ENCODE data around the gene PDX1.

The PDX1 gene

GRCh38 chr13:27967736-27968315 lies 48.0 kb downstream of the PDX1 start:
- Histone ChIP-seq H3K4me3 (ENCODE audit: low read depth, low read length) (no peak overlapping the region), H3K27me3 (ENCODE audit: control insufficient read depth, insufficient read depth, low read length) (peaks cover 20% of the 10 kb centered on the region), H3K79me2 (no peaks in the 10 kb centered on the region), H3K36me3 (ENCODE audit: control insufficient read depth, insufficient read depth, low read length) (no peaks in the 10 kb centered on the region), H3K4me2 (ENCODE audit: low read length) (no peak overlapping the region), H3K9me3 (ENCODE audit: control insufficient read depth, low read length) (no peaks in the 10 kb centered on the region), H3K27ac (no peak overlapping the region), H2AFZ (no peak overlapping the region), H3K9ac (no peak overlapping the region), H3K4me1 (no peaks in the 10 kb centered on the region)
- no peak for TF ChIP-seq CTCF (IDR thresholded peaks at IDR 0.05)

GRCh38 chr13:27968316-27969081 lies 48.7 kb downstream of the PDX1 start:
- TF ChIP-seq CTCF (IDR thresholded peaks at IDR 0.05): no peak
- Histone ChIP-seq H3K4me2 (ENCODE audit: low read length) (no peak overlapping the region), H3K27me3 (ENCODE audit: control insufficient read depth, insufficient read depth, low read length) (peaks cover 20% of the 10 kb centered on the region), H3K9me3 (ENCODE audit: control insufficient read depth, low read length) (no peaks in the 10 kb centered on the region), H2AFZ (no peak overlapping the region), H3K4me3 (ENCODE audit: low read depth, low read length) (no peak overlapping the region), H3K9ac (no peak overlapping the region), H3K4me1 (no peaks in the 10 kb centered on the region), H3K79me2 (no peaks in the 10 kb centered on the region), H3K36me3 (ENCODE audit: control insufficient read depth, insufficient read depth, low read length) (no peaks in the 10 kb centered on the region), H3K27ac (no peak overlapping the region)

- no peaks in the 10 kb centered on the region for H3K9me3 ChIP-seq (ENCODE audit: control insufficient read depth, low read length)
- H3K79me2 ChIP-seq: no peaks in the 10 kb centered on the region
- no peak within 1 kb of the TSS for H3K4me3 ChIP-seq (ENCODE audit: low read depth, low read length)
- H3K4me2 ChIP-seq (ENCODE audit: low read length): no peak within 1 kb of the TSS
- TF ChIP-seq CTCF (IDR thresholded peaks at IDR 0.05): no peak
- no peak within 1 kb of the TSS for H3K9ac ChIP-seq
- no peak within 1 kb of the TSS for H2AFZ ChIP-seq
- no peaks in the 10 kb centered on the region for H3K4me1 ChIP-seq
- H3K36me3 ChIP-seq (ENCODE audit: control insufficient read depth, insufficient read depth, low read length): no peaks in the 10 kb centered on the region
- no peak within 1 kb of the TSS for H3K27ac ChIP-seq
- peaks cover 20% of the 10 kb centered on the region for H3K27me3 ChIP-seq (ENCODE audit: control insufficient read depth, insufficient read depth, low read length)
Measured at GRCh38 chr13:27969082-27969865, 49.5 kb downstream of the PDX1 start, which contains the start of gene CDX2. Gene CDX2, minus strand, starts transcription at chr13:27969315. Its CDS starts 309 bp downstream, at chr13:27969006.

GRCh38 chr13:27969866-27970229 lies 50.0 kb downstream of the PDX1 start:
- no peak for TF ChIP-seq CTCF (IDR thresholded peaks at IDR 0.05)
- H3K36me3 ChIP-seq (ENCODE audit: control insufficient read depth, insufficient read depth, low read length): no peaks in the 10 kb centered on the region
- no peak overlapping the region for H3K4me2 ChIP-seq (ENCODE audit: low read length)
- H3K79me2 ChIP-seq: no peaks in the 10 kb centered on the region
- no peaks in the 10 kb centered on the region for H3K9me3 ChIP-seq (ENCODE audit: control insufficient read depth, low read length)
- H3K4me1 ChIP-seq: no peaks in the 10 kb centered on the region
- H3K27me3 ChIP-seq (ENCODE audit: control insufficient read depth, insufficient read depth, low read length): peaks cover 20% of the 10 kb centered on the region
- no peak overlapping the region for H3K4me3 ChIP-seq (ENCODE audit: low read depth, low read length)
- no peak overlapping the region for H3K27ac ChIP-seq
- H3K9ac ChIP-seq: no peak overlapping the region
- H2AFZ ChIP-seq: no peak overlapping the region

All from parathyroid adenoma (tissue), 2 donors.